GM12878 (cell line): ENCODE results near the gene MGLL. TPM values are rescaled to one million over a fixed set of nuclear protein-coding genes. Genes with fewer than 3 reads are reported as not detected.

Experiments
- ATAC-seq: fragments of 200-7000 bp; cut with Tn5 transposase; 3 replicates; pipeline ENCODE4 v1.9.1; 2020; ENCODE audit warnings: mild to moderate bottlenecking, moderate library complexity
- BruUV-seq: library from RNA; stranded (reverse); fragments of 400-500 nt; replicated peaks from 2 replicates; lab custom pipeline; 2021; lab: Mats Ljungman, UMichigan
- CTCF ChIA-PET: fragments of 300-600 bp; sonication (Branson Sonifier 250); formaldehyde crosslinking; extraction: SDS; loops from one replicate; lab custom pipeline; 2021; ENCODE audit warnings: inconsistent platforms; lab: Yijun Ruan, JAX
- POLR2A ChIA-PET: fragments of 350-600 bp; formaldehyde crosslinking; extraction: SDS; loops from one replicate; lab custom pipeline; 2021; ENCODE audit warnings: inconsistent platforms; lab: Charles Lee
- RAD21 ChIA-PET: fragments of 300-600 bp; sonication (Branson Sonifier 250); formaldehyde crosslinking; loops from one replicate; lab custom pipeline; 2023; ENCODE audit warnings: antibody characterized with exemption; ENCODE audit not compliant: unreplicated experiment; lab: Charles Lee
- SMC1A ChIA-PET: fragments of 300-600 bp; sonication (Branson Sonifier 250); formaldehyde crosslinking; loops from one replicate; lab custom pipeline; 2023; ENCODE audit not compliant: unreplicated experiment, uncharacterized antibody; lab: Charles Lee
- DNase-seq: peaks from one replicate; pipeline ENCODE4 v3.0.0-alpha.2; 2011; ENCODE audit warnings: low read depth, low spot score
- FAIRE-seq: peaks from 3 replicates; lab custom pipeline; 2011; peaks lifted over from hg19 to GRCh38; lab: Jason Lieb, UNC
- H2AFZ ChIP-seq: 2 replicates; pipeline ENCODE4 v1.6.0; 2011; ENCODE audit warnings: low read depth, low read length, control low read depth; ENCODE audit not compliant: control insufficient read depth
- H3K27ac ChIP-seq: 2 replicates; pipeline ENCODE4 v1.5.1; 2011; ENCODE audit warnings: control low read depth; ENCODE audit not compliant: control insufficient read depth, insufficient read depth
- H3K27me3 ChIP-seq, 2 experiments: replicated peaks in 1 of 2; 2 replicates each; pipeline versions ENCODE4 v1.6.0 to v1.6.1; 2011; ENCODE audit warnings: low read length in 1 of 2; ENCODE audit not compliant: control insufficient read depth in 2 of 2, insufficient read depth in 2 of 2
- H3K36me3 ChIP-seq, 2 experiments: 2 replicates each; pipeline ENCODE4 v1.5.1; 2011; ENCODE audit warnings: low read length in 1 of 2; ENCODE audit not compliant: control insufficient read depth in 2 of 2, insufficient read depth in 2 of 2
- H3K4me1 ChIP-seq: 2 replicates; pipeline ENCODE4 v1.6.1; 2011; ENCODE audit warnings: mild to moderate bottlenecking, low read length, moderate library complexity, mixed read lengths; ENCODE audit not compliant: control insufficient read depth, insufficient read depth
- H3K4me2 ChIP-seq: 2 replicates; pipeline ENCODE4 v1.6.0; 2011; ENCODE audit warnings: control low read depth; ENCODE audit not compliant: control insufficient read depth, insufficient read depth
- H3K4me3 ChIP-seq: fragments of 200-600 bp; sonication (generic); 2 replicates; pipeline ENCODE4 v1.5.1; 2016
- H3K79me2 ChIP-seq: 2 replicates; pipeline ENCODE4 v1.6.0; 2011; ENCODE audit warnings: low read length; ENCODE audit not compliant: control insufficient read depth, insufficient read depth
- H3K9ac ChIP-seq: 2 replicates; pipeline ENCODE4 v1.8.0; 2011; ENCODE audit warnings: low read length, control low read depth, mixed read lengths; ENCODE audit not compliant: control insufficient read depth, insufficient read depth
- H3K9me3 ChIP-seq: replicated peaks from 3 replicates; pipeline ENCODE4 v1.5.1; 2011; ENCODE audit warnings: mild to moderate bottlenecking, low read length; ENCODE audit not compliant: control insufficient read depth, insufficient read depth
- H4K20me1 ChIP-seq: 2 replicates; pipeline ENCODE4 v1.6.0; 2011; ENCODE audit not compliant: control insufficient read depth, insufficient read depth
- BCL11A ChIP-seq: IDR thresholded peaks from 2 replicates; pipeline ENCODE4 v1.6.1; 2011; ENCODE audit warnings: low read depth, low read length
- EGR1 ChIP-seq, 2 experiments: IDR thresholded peaks; 1 replicate in 1 of 2; 2 replicates in 1 of 2; pipeline ENCODE4 v1.6.1; 2011 to 2012; ENCODE audit warnings: low read depth in 2 of 2, low read length in 2 of 2, borderline replicate concordance in 1 of 2, mild to moderate bottlenecking in 1 of 2, moderate library complexity in 1 of 2
- EP300 ChIP-seq, 2 experiments: fragments of 150-350 bp in 1 of 2; IDR thresholded peaks; 2 replicates each; pipeline ENCODE4 v1.6.1; 2011 to 2012; ENCODE audit warnings: low read depth in 2 of 2, low read length in 2 of 2, borderline replicate concordance in 1 of 2, improper control_type of control experiment in 1 of 2, inconsistent platforms in 1 of 2; ENCODE audit not compliant: control insufficient read depth in 1 of 2
- KLF5 ChIP-seq: fragments of 450-650 bp; IDR thresholded peaks from 2 replicates; pipeline ENCODE4 v1.6.1; 2014; ENCODE audit warnings: mild to moderate bottlenecking; ENCODE audit not compliant: partially characterized antibody
- LARP7 ChIP-seq: fragments of 450-650 bp; IDR thresholded peaks from 2 replicates; pipeline ENCODE4 v1.6.1; 2017; ENCODE audit warnings: mild to moderate bottlenecking
- PAX8 ChIP-seq: fragments of 450-650 bp; IDR thresholded peaks from 2 replicates; pipeline ENCODE4 v1.6.1; 2017; ENCODE audit warnings: mild to moderate bottlenecking, moderate library complexity
- SREBF1 ChIP-seq: IDR thresholded peaks from 2 replicates; pipeline ENCODE4 v1.6.1; 2012; ENCODE audit warnings: mild to moderate bottlenecking, low read length
- SUPT20H ChIP-seq: IDR thresholded peaks from 2 replicates; pipeline ENCODE4 v1.6.1; 2011; ENCODE audit warnings: low read depth, mild to moderate bottlenecking, low read length, moderate library complexity, borderline replicate concordance; ENCODE audit not compliant: control insufficient read depth
- ZNF217 ChIP-seq: fragments of 450-650 bp; IDR thresholded peaks from 2 replicates; pipeline ENCODE4 v1.6.1; 2017; ENCODE audit warnings: antibody characterized with exemption, mild to moderate bottlenecking
- WGBS: methylation state at CpG from one replicate; pipeline ENCODE4 v1.1.6; 2016; ENCODE audit warnings: low lambda C conversion rate; ENCODE audit not compliant: insufficient replicate concordance, insufficient coverage; ENCODE audit errors: missing lambda C conversion rate; 5-methylcytosine and 5-hydroxymethylcytosine counted together
- in situ Hi-C: fragments of 300-500 bp; cut with MboI; formaldehyde crosslinking; loops from 9 replicates; pipeline ENCODE4 v1.14.3; 2018; ENCODE audit warnings: mixed read lengths
- intact Hi-C: fragments of 100-400 bp; cut with micrococcal nuclease; formaldehyde crosslinking; loops from one replicate; pipeline ENCODE4 v1.14.2; 2022; ENCODE audit not compliant: unreplicated experiment
- polyA plus RNA-seq, 11 experiments: library from polyadenylated mRNA; depleted of rRNA in 4 of 11; unstranded in 6 of 11; stranded (reverse) in 5 of 11; fragments of >200 nt; fragmentation: Nextera tagmentation in 4 of 11; fragmentation: Illumina TruSeq in 1 of 11; extraction: Ambion mirVana in 4 of 11; extraction: Trizol in 1 of 11; gene quantifications; 1 replicate in 1 of 11; 2 replicates in 10 of 11; pipeline versions ENCODE4 v1.2.1 to v1.2.3, GENCODE V29; 2011 to 2016; ENCODE audit warnings: inconsistent platforms in 2 of 11, missing spikeins in 2 of 11, low read depth in 1 of 11
- total RNA-seq, 4 experiments: library from RNA; depleted of rRNA in 3 of 4; stranded (reverse); fragments of >200 nt in 3 of 4; fragmentation: Illumina TruSeq in 1 of 4; extraction: Trizol in 1 of 4; gene quantifications; 2 replicates each; pipeline versions ENCODE4 v1.2.1 to v1.2.3, GENCODE V29; 2013 to 2021
- TF ChIP-seq, protein P1 (sequence below): IDR thresholded peaks from 2 replicates; pipeline ENCODE4 v1.6.1; 2011; ENCODE audit warnings: low read depth, low read length, improper control_type of control experiment, borderline replicate concordance
- TF ChIP-seq, protein P2 (sequence below): fragments of 450-650 bp; IDR thresholded peaks from 2 replicates; pipeline ENCODE4 v1.6.1; 2018; ENCODE audit warnings: mild to moderate bottlenecking, low read depth, moderate library complexity; ENCODE audit not compliant: partially characterized antibody
- TF ChIP-seq, protein P3 (sequence below): fragments of 150-350 bp; IDR thresholded peaks from 2 replicates; pipeline ENCODE4 v1.6.1; 2014; ENCODE audit warnings: mild to moderate bottlenecking, low read depth, low read length

MGLL gene
- total and polyA plus RNA-seq, 10 of the 15 experiments (the other 5 are each of a cell fraction or from before 2014, with no cell fraction given): 44.9 to 177 (median 72.9) TPM

DNA sequence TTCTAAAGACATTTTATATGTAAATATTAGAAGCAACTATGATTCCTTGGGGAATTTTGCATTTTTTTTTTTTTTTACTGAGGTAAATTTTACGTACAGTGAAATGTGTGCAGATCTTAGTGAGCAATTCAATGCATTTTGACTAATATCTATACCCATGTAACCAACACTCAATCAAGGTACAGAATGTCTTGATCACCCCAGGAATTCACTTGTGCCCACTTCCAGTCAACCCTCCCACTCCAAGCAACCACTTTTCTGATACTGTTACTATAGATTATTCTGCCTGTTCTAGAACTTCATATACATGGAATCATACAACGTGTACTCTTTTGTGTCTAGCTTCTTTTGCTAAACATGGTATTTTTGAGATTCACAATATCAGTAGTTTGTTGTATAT lies 45.1 kb upstream of the MGLL start:
- in situ Hi-C loops: no loop called here
- SMC1A ChIA-PET: interaction anchor here (1.0 to 1.3 kb wide), 3 partner anchors 9 to 205 kb away, joined by 3 to 4 read pairs (median 4); no protein-coding TSS in a partner anchor
- RAD21 ChIA-PET: no interaction called here
- Histone ChIP-seq H3K79me2 (no peaks in the 10 kb centered on the region), H4K20me1 (no peaks in the 10 kb centered on the region), H3K4me3 (no peak overlapping the region), H3K36me3 (no peaks in the 10 kb centered on the region), H3K27ac (no peak overlapping the region), H3K4me1 (no peaks in the 10 kb centered on the region; the same call in 1 of the 2 replicates), H2AFZ (no peak overlapping the region), H3K9me3 (no peaks in the 10 kb centered on the region), H3K27me3 (no peaks in the 10 kb centered on the region), H3K4me2 (no peak overlapping the region), H3K9ac (no peak overlapping the region)
- TF ChIP-seq, protein P1, sequence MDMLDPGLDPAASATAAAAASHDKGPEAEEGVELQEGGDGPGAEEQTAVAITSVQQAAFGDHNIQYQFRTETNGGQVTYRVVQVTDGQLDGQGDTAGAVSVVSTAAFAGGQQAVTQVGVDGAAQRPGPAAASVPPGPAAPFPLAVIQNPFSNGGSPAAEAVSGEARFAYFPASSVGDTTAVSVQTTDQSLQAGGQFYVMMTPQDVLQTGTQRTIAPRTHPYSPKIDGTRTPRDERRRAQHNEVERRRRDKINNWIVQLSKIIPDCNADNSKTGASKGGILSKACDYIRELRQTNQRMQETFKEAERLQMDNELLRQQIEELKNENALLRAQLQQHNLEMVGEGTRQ: no peak
- TF ChIP-seq LARP7 (no peak), ZNF217 (no peak), EP300 (IDR thresholded peaks at IDR 0.05; ENCODE audit: borderline replicate concordance in 1 of 2, control insufficient read depth in 1 of 2, low read depth in 2 of 2, low read length in 2 of 2) (no peak), SREBF1 (no peak), BCL11A (no peak), SUPT20H (no peak), EGR1 (IDR thresholded peaks at IDR 0.05; ENCODE audit: borderline replicate concordance in 1 of 2, low read depth in 2 of 2, low read length in 2 of 2) (no peak), PAX8 (no peak), KLF5 (no peak)
- TF ChIP-seq, protein P2, sequence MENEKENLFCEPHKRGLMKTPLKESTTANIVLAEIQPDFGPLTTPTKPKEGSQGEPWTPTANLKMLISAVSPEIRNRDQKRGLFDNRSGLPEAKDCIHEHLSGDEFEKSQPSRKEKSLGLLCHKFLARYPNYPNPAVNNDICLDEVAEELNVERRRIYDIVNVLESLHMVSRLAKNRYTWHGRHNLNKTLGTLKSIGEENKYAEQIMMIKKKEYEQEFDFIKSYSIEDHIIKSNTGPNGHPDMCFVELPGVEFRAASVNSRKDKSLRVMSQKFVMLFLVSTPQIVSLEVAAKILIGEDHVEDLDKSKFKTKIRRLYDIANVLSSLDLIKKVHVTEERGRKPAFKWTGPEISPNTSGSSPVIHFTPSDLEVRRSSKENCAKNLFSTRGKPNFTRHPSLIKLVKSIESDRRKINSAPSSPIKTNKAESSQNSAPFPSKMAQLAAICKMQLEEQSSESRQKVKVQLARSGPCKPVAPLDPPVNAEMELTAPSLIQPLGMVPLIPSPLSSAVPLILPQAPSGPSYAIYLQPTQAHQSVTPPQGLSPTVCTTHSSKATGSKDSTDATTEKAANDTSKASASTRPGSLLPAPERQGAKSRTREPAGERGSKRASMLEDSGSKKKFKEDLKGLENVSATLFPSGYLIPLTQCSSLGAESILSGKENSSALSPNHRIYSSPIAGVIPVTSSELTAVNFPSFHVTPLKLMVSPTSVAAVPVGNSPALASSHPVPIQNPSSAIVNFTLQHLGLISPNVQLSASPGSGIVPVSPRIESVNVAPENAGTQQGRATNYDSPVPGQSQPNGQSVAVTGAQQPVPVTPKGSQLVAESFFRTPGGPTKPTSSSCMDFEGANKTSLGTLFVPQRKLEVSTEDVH: no peak
- TF ChIP-seq, protein P3, sequence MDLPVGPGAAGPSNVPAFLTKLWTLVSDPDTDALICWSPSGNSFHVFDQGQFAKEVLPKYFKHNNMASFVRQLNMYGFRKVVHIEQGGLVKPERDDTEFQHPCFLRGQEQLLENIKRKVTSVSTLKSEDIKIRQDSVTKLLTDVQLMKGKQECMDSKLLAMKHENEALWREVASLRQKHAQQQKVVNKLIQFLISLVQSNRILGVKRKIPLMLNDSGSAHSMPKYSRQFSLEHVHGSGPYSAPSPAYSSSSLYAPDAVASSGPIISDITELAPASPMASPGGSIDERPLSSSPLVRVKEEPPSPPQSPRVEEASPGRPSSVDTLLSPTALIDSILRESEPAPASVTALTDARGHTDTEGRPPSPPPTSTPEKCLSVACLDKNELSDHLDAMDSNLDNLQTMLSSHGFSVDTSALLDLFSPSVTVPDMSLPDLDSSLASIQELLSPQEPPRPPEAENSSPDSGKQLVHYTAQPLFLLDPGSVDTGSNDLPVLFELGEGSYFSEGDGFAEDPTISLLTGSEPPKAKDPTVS: no peak
- intact Hi-C loops: no loop called here
- 74% methylated on average over 2 of the region's 2 CpGs for WGBS
- no peak for ATAC-seq
- CTCF ChIA-PET: no interaction called here
- no peak for DNase-seq
- BruUV-seq: no TSS peak
- FAIRE-seq: no peak
- POLR2A ChIA-PET: no interaction called here
